HL-60 (cell line): ENCODE results near the gene CAVIN4.

Experiments used
- CTCF ChIP-seq: IDR thresholded peaks from one replicate; pipeline ENCODE4 v1.5.1; 2011; ENCODE audit warnings: low read length, control low read depth, inconsistent platforms; ENCODE audit not compliant: insufficient read depth
- GABPA ChIP-seq: IDR thresholded peaks from 2 replicates; pipeline ENCODE4 v1.6.1; 2012; ENCODE audit warnings: low read depth
- POLR2AphosphoS5 ChIP-seq: IDR thresholded peaks from 2 replicates; pipeline ENCODE4 v1.6.1; 2012; ENCODE audit warnings: low read depth
- TF ChIP-seq, protein P1 (sequence below): IDR thresholded peaks from 2 replicates; pipeline ENCODE4 v1.6.1; 2012; ENCODE audit warnings: low read depth; ENCODE audit not compliant: insufficient replicate concordance

DNA sequence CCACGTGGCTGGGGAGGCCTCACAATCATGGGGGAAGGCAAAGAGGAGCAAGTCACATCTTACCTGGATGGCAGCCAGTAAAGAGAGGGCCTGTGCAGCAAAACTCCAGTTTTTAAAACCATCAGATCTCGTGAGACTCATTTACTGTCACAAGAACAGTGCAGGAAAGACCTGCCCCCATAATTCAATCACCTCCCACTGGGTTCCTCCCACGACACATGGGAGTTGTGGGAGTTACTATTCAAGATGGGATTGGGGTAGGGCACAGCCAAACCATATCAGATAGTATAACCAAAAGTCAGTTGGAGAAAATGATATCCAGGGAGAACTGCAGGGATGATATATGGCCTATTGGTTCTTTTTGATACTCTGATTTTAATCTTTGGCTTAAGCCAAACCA, 10.0 kb upstream of the CAVIN4 start:
- TF ChIP-seq CTCF (no peak), POLR2AphosphoS5 (no peak), GABPA (no peak)
- TF ChIP-seq, protein P1, sequence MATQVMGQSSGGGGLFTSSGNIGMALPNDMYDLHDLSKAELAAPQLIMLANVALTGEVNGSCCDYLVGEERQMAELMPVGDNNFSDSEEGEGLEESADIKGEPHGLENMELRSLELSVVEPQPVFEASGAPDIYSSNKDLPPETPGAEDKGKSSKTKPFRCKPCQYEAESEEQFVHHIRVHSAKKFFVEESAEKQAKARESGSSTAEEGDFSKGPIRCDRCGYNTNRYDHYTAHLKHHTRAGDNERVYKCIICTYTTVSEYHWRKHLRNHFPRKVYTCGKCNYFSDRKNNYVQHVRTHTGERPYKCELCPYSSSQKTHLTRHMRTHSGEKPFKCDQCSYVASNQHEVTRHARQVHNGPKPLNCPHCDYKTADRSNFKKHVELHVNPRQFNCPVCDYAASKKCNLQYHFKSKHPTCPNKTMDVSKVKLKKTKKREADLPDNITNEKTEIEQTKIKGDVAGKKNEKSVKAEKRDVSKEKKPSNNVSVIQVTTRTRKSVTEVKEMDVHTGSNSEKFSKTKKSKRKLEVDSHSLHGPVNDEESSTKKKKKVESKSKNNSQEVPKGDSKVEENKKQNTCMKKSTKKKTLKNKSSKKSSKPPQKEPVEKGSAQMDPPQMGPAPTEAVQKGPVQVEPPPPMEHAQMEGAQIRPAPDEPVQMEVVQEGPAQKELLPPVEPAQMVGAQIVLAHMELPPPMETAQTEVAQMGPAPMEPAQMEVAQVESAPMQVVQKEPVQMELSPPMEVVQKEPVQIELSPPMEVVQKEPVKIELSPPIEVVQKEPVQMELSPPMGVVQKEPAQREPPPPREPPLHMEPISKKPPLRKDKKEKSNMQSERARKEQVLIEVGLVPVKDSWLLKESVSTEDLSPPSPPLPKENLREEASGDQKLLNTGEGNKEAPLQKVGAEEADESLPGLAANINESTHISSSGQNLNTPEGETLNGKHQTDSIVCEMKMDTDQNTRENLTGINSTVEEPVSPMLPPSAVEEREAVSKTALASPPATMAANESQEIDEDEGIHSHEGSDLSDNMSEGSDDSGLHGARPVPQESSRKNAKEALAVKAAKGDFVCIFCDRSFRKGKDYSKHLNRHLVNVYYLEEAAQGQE: no peak
